Measurements from ENCODE around the gene PAPOLA. TPM values are rescaled to one million over a fixed set of nuclear protein-coding genes. Genes with fewer than 3 reads are reported as not detected.

The PAPOLA gene
- total and polyA plus RNA-seq, 2 experiments from 2014 or later = 198 to 237 TPM

DNA sequence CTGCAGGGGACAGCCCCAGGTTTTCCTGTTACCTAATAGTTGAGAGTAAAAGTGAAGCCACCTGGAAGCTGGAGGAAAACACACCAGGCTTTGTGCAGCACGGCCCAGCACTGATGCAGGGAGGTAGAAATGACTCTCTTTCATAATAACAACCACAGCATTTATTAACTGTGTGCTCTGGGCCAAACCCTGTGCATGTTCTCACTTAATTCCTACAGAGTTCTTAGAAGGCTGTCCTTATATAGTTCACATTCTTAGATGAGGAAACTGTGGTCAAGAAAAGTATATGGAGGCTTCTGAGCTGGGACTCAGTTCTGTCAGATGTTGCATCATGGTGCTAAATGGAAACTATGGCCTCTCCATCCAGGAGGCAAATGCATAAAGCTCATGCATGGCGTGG lies 100.0 kb downstream of the PAPOLA start (continued):
- TF ChIP-seq ZNF462 (CRISPR knock-in tag; IDR thresholded peaks at IDR 0.05) = no peak
- no peak for TF ChIP-seq EZH2 (IDR thresholded peaks at IDR 0.05; ENCODE audit: low read depth, unreplicated experiment)
- no peak for TF ChIP-seq CREB1 (CRISPR knock-in tag; IDR thresholded peaks at IDR 0.05; ENCODE audit: low read depth)
- TF ChIP-seq EZH2phosphoT487 (IDR thresholded peaks at IDR 0.05; ENCODE audit: unreplicated experiment) = no peak
- no peak for TF ChIP-seq JUNB (IDR thresholded peaks at IDR 0.05; ENCODE audit: unreplicated experiment)
- TF ChIP-seq NANOG (IDR thresholded peaks at IDR 0.05; ENCODE audit: borderline replicate concordance) = no peak
- TF ChIP-seq, protein P1, sequence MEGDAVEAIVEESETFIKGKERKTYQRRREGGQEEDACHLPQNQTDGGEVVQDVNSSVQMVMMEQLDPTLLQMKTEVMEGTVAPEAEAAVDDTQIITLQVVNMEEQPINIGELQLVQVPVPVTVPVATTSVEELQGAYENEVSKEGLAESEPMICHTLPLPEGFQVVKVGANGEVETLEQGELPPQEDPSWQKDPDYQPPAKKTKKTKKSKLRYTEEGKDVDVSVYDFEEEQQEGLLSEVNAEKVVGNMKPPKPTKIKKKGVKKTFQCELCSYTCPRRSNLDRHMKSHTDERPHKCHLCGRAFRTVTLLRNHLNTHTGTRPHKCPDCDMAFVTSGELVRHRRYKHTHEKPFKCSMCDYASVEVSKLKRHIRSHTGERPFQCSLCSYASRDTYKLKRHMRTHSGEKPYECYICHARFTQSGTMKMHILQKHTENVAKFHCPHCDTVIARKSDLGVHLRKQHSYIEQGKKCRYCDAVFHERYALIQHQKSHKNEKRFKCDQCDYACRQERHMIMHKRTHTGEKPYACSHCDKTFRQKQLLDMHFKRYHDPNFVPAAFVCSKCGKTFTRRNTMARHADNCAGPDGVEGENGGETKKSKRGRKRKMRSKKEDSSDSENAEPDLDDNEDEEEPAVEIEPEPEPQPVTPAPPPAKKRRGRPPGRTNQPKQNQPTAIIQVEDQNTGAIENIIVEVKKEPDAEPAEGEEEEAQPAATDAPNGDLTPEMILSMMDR (conservative IDR thresholded peaks at IDR 0.05; ENCODE audit: low read depth in 2 of 2) = no peak

All from GM23338 (cell line).